Adrenal gland (tissue), 5 donors: ENCODE results near the gene SHISA7.
A peak's percentile ranks its signal among the peaks of the same experiment; 100 is the strongest.

Experiments used
- CTCF ChIP-seq, 6 experiments: fragments of 450-650 bp in 4 of 6; fragments of 200-600 bp in 2 of 6; sonication (generic) in 1 of 6; IDR thresholded peaks; 1 replicate in 5 of 6; 2 replicates in 1 of 6; pipeline versions ENCODE4 v1.5.1 to v1.8.0; 2016 to 2021; ENCODE audit warnings: antibody characterized with exemption in 6 of 6, mild to moderate bottlenecking in 2 of 6, moderate library complexity in 1 of 6
- POLR2A ChIP-seq, 2 donors: fragments of 450-650 bp; IDR thresholded peaks; one replicate each; pipeline ENCODE4 v1.6.1; 2017; ENCODE audit warnings: antibody characterized with exemption in 2 of 2, mild to moderate bottlenecking in 2 of 2, moderate library complexity in 1 of 2
- donor health status: DM: no; HTN: no; CAD: no.

GRCh38 chr19:55467236-55468053 lies 24.3 kb upstream of the SHISA7 start:
- TF ChIP-seq CTCF (IDR thresholded peaks at IDR 0.05) (peak; percentile 81 to 100 (median 94)), POLR2A (IDR thresholded peaks at IDR 0.05) (no peak)
